Measurements from ENCODE around the gene FKBP7.

Gene FKBP7

DNA sequence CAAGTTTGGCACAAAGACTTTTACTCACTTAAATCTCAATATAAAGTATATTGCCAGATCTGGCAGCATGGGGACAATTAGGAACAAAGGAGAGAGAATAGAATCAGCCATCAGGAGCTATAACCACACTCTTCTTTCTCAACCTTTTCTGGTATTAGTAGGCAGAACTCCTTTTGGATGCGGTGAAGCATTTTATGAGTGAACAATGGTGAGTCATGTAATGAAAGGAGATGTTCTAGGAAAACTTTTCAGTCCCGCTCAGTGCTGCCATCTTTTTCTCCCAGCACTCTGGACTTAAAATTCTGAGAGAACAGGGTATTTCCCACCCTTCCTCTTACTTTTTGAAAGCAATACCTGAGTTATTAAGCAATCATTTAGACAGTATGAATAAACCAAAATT is 34.1 kb upstream of the FKBP7 start:
- Histone ChIP-seq H3K9ac (ENCODE audit: low read length) (no peak overlapping the region), H3K4me1 (ENCODE audit: control insufficient read depth, low read depth, low read length) (no peaks in the 10 kb centered on the region), H3K9me3 (ENCODE audit: control insufficient read depth, low read depth, low read length) (no peaks in the 10 kb centered on the region), H3K4me3 (ENCODE audit: low read length) (no peak overlapping the region), H3K36me3 (ENCODE audit: control insufficient read depth, low read depth, low read length) (no peaks in the 10 kb centered on the region), H3K27me3 (ENCODE audit: control insufficient read depth, insufficient read depth, low read length) (no peaks in the 10 kb centered on the region), H3K27ac (ENCODE audit: low read length) (no peak overlapping the region)

DNA sequence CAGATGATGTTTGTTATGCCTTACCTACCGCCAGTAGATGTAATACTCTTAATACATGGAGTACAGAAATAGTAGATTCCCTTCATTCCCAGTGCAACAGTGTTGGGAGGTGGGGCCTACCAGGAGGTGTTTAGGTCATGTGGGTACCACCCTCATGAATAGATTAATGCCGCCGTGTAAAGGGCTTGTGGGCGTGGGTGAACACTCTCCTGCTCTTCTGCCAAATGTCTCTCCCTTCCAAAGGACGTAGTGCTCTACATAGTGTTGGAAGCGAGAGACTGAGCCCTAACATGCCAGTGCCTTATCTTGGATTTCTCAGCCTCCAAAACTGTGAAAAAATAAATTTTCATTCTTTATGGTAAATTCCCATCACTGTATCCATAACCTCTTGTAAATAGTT is 32.0 kb upstream of the FKBP7 start:
- H3K4me3 ChIP-seq (ENCODE audit: low read length): no peak overlapping the region
- H3K9me3 ChIP-seq (ENCODE audit: control insufficient read depth, low read depth, low read length): no peaks in the 10 kb centered on the region
- H3K27me3 ChIP-seq (ENCODE audit: control insufficient read depth, insufficient read depth, low read length): no peaks in the 10 kb centered on the region
- H3K9ac ChIP-seq (ENCODE audit: low read length): no peak overlapping the region
- H3K36me3 ChIP-seq (ENCODE audit: control insufficient read depth, low read depth, low read length): no peaks in the 10 kb centered on the region
- H3K4me1 ChIP-seq (ENCODE audit: control insufficient read depth, low read depth, low read length): peaks cover 12% of the 10 kb centered on the region
- H3K27ac ChIP-seq (ENCODE audit: low read length): no peak overlapping the region

DNA sequence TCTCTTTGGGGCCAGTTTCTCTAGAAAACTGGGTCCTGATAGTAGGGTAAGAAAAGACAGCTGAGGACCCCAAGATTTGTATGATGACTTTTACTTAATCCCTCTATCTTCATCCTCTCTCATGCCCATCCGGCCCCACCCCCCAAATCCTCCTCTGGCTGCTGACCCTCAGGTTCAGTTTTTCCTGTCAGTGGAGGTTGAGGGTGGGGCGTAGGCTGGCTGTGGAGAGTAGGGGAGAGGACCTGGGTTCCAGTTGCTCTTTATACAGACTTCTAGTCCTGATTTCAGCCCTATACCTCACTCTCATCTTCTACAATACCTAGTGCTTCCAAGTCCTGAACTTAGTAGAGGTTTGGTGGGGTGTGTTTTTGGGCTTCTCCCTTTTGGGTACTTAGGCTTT is 30.2 kb upstream of the FKBP7 start:
- H3K4me1 ChIP-seq (ENCODE audit: control insufficient read depth, low read depth, low read length): peaks cover 12% of the 10 kb centered on the region
- H3K9me3 ChIP-seq (ENCODE audit: control insufficient read depth, low read depth, low read length): no peaks in the 10 kb centered on the region
- no peaks in the 10 kb centered on the region for H3K27me3 ChIP-seq (ENCODE audit: control insufficient read depth, insufficient read depth, low read length)
- H3K36me3 ChIP-seq (ENCODE audit: control insufficient read depth, low read depth, low read length): peaks cover 9% of the 10 kb centered on the region
- H3K4me3 ChIP-seq (ENCODE audit: low read length): no peak overlapping the region
- H3K27ac ChIP-seq (ENCODE audit: low read length): no peak overlapping the region
- H3K9ac ChIP-seq (ENCODE audit: low read length): no peak overlapping the region

DNA sequence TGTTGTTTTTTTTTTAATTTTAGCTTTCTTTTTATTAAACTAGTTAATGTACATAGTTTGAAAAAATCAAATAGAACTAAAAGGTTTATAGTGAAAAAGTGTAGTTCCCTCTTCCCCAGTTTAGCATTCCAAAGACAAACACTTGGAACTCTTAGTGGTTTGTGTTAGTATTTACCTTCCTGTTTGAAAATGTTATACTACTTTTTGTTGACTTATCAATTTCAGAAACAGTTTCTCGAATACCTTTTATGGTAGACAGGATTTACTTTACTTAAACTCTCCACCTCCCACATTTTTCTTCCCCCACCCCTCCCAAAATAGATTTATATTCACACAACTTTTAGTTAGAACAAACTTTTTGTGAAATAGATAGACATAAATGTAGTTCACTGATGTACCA is 28.5 kb upstream of the FKBP7 start:
- Histone ChIP-seq H3K27me3 (ENCODE audit: control insufficient read depth, insufficient read depth, low read length) (no peaks in the 10 kb centered on the region), H3K36me3 (ENCODE audit: control insufficient read depth, low read depth, low read length) (peaks cover 16% of the 10 kb centered on the region), H3K4me1 (ENCODE audit: control insufficient read depth, low read depth, low read length) (peaks cover 12% of the 10 kb centered on the region), H3K9ac (ENCODE audit: low read length) (no peak overlapping the region), H3K9me3 (ENCODE audit: control insufficient read depth, low read depth, low read length) (no peaks in the 10 kb centered on the region), H3K27ac (ENCODE audit: low read length) (no peak overlapping the region), H3K4me3 (ENCODE audit: low read length) (no peak overlapping the region)

DNA sequence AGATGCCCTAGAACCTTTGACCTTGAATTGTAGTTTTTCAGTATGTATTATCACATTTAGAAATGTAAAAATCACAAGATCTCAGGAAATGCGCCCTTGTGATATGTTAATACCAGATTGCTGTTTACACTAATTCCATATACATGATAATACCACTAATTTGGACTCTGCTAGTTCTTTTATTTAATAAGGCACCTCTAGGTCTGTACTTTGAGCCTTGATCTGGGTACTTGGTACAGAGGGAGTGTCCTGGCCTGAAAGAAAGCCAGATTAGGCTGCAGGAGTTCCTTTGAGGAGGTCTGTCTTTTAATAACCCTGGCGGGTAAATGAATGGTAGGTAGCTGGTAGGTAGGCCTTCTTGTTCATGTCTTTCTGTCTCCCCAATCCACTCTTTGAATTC is 28.1 kb upstream of the FKBP7 start:
- Histone ChIP-seq H3K27me3 (ENCODE audit: control insufficient read depth, insufficient read depth, low read length) (no peaks in the 10 kb centered on the region), H3K9me3 (ENCODE audit: control insufficient read depth, low read depth, low read length) (no peaks in the 10 kb centered on the region), H3K4me1 (ENCODE audit: control insufficient read depth, low read depth, low read length) (peaks cover 12% of the 10 kb centered on the region), H3K36me3 (ENCODE audit: control insufficient read depth, low read depth, low read length) (peaks cover 20% of the 10 kb centered on the region), H3K9ac (ENCODE audit: low read length) (no peak overlapping the region), H3K4me3 (ENCODE audit: low read length) (no peak overlapping the region), H3K27ac (ENCODE audit: low read length) (no peak overlapping the region)

DNA sequence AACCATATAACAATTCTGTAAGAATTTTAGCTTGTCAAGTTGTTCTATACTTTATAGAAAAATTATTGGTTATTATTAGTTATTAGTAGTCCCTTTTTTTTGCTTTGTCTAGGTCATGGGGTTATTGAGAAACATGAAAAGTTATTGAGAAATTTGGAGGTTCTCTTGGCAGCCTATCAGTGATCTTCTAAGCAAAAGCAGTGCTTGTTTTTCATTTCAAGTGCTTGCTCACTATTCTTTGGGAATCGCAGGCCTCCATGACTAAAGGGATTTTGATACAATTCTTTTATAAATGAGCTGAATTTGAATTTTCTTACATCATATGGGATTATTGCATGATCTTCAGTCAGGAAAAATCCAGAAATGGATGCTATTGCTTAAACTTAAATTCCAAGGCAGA is 27.7 kb upstream of the FKBP7 start:
- H3K36me3 ChIP-seq (ENCODE audit: control insufficient read depth, low read depth, low read length): peaks cover 25% of the 10 kb centered on the region
- H3K27ac ChIP-seq (ENCODE audit: low read length): no peak overlapping the region
- H3K27me3 ChIP-seq (ENCODE audit: control insufficient read depth, insufficient read depth, low read length): no peaks in the 10 kb centered on the region
- H3K4me3 ChIP-seq (ENCODE audit: low read length): no peak overlapping the region
- H3K9me3 ChIP-seq (ENCODE audit: control insufficient read depth, low read depth, low read length): no peaks in the 10 kb centered on the region
- H3K9ac ChIP-seq (ENCODE audit: low read length): no peak overlapping the region
- H3K4me1 ChIP-seq (ENCODE audit: control insufficient read depth, low read depth, low read length): peaks cover 12% of the 10 kb centered on the region

DNA sequence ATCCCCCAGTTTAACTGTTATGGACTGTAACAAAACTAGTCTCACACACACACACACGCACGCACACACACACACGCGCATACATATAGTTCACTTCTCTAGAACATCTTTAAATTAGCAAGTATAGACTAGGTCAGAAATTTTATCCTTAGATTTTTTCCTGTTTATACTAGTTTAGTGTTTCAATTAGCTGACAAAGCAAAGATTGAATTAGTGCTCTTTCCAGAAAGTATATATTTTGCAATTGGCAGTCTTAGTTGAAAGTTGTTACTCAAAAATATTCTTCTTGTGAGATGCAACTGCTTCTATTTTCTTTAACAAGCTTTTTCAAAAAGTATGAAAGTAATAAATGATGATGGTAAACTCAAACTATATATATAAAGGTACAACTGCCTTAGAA is 24.4 kb upstream of the FKBP7 start:
- Histone ChIP-seq H3K9me3 (ENCODE audit: control insufficient read depth, low read depth, low read length) (no peaks in the 10 kb centered on the region), H3K27me3 (ENCODE audit: control insufficient read depth, insufficient read depth, low read length) (no peaks in the 10 kb centered on the region), H3K9ac (ENCODE audit: low read length) (no peak overlapping the region), H3K27ac (ENCODE audit: low read length) (no peak overlapping the region), H3K4me1 (ENCODE audit: control insufficient read depth, low read depth, low read length) (peaks cover 12% of the 10 kb centered on the region), H3K36me3 (ENCODE audit: control insufficient read depth, low read depth, low read length) (peaks cover 44% of the 10 kb centered on the region), H3K4me3 (ENCODE audit: low read length) (no peak overlapping the region)

DNA sequence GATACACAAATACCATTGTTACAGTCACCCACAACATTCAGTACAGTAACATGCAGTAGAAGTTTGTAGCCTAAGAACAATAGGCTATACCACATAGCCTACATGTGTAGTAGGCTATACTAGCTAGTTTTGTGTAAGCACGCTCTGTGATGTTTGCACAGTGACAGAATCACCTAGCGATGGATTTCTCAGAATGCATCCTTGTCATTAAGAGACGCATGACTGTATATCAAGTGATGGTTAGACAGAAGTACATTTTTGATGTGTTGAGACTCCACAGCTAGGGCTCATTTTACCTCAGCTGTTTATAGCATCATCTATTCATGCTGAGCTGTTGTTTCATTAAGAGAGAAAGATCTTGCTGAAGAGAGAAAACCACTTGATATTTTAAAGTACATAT is 21.2 kb upstream of the FKBP7 start:
- Histone ChIP-seq H3K27me3 (ENCODE audit: control insufficient read depth, insufficient read depth, low read length) (no peaks in the 10 kb centered on the region), H3K9me3 (ENCODE audit: control insufficient read depth, low read depth, low read length) (no peaks in the 10 kb centered on the region), H3K9ac (ENCODE audit: low read length) (no peak overlapping the region), H3K27ac (ENCODE audit: low read length) (no peak overlapping the region), H3K36me3 (ENCODE audit: control insufficient read depth, low read depth, low read length) (peaks cover 49% of the 10 kb centered on the region), H3K4me1 (ENCODE audit: control insufficient read depth, low read depth, low read length) (no peaks in the 10 kb centered on the region), H3K4me3 (ENCODE audit: low read length) (no peak overlapping the region)

DNA sequence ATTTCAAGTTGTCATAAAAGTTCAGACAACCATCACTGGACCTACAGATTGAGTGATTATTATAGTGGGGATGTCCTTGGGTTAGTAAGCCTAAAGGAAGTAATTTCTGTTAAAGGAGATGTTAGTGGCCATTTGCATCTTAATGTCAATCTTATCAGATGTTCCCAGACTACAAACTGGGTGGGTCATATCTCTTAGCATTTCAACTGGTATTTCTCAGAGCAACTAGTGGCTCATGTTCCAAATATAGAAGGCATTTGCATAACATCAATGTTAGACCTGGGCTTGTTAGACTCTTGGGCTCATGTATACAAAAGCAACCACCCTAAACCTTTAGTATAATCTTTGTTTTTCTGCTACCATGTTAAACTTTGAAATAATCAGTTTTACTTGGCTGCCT is 19.7 kb upstream of the FKBP7 start:
- no peak overlapping the region for H3K9ac ChIP-seq (ENCODE audit: low read length)
- H3K27ac ChIP-seq (ENCODE audit: low read length): no peak overlapping the region
- no peaks in the 10 kb centered on the region for H3K9me3 ChIP-seq (ENCODE audit: control insufficient read depth, low read depth, low read length)
- H3K36me3 ChIP-seq (ENCODE audit: control insufficient read depth, low read depth, low read length): peaks cover 51% of the 10 kb centered on the region
- H3K27me3 ChIP-seq (ENCODE audit: control insufficient read depth, insufficient read depth, low read length): no peaks in the 10 kb centered on the region
- H3K4me1 ChIP-seq (ENCODE audit: control insufficient read depth, low read depth, low read length): no peaks in the 10 kb centered on the region
- no peak overlapping the region for H3K4me3 ChIP-seq (ENCODE audit: low read length)

DNA sequence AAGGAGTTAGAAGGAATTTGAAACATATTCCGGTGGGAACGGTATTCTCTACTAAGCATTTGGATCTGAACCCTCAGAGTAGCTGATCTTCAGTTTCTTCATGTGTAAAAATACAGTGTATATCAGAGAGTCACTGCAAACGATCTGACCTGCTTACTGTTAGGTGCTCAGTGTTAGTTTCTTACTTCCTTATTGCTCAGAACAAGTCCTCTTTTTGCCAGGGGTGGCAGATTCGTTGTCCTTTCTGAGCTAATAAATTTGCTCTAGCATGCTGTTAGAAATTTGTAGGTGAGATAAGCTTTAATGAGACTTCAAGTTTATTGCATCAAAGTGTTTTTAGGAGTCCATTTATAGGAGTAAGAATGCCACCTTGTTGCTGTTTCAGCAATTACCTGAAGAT is 17.6 kb upstream of the FKBP7 start:
- H3K36me3 ChIP-seq (ENCODE audit: control insufficient read depth, low read depth, low read length): peaks cover 43% of the 10 kb centered on the region
- H3K27me3 ChIP-seq (ENCODE audit: control insufficient read depth, insufficient read depth, low read length): no peaks in the 10 kb centered on the region
- H3K9me3 ChIP-seq (ENCODE audit: control insufficient read depth, low read depth, low read length): no peaks in the 10 kb centered on the region
- no peak overlapping the region for H3K27ac ChIP-seq (ENCODE audit: low read length)
- no peak overlapping the region for H3K9ac ChIP-seq (ENCODE audit: low read length)
- H3K4me1 ChIP-seq (ENCODE audit: control insufficient read depth, low read depth, low read length): no peaks in the 10 kb centered on the region
- no peak overlapping the region for H3K4me3 ChIP-seq (ENCODE audit: low read length)

DNA sequence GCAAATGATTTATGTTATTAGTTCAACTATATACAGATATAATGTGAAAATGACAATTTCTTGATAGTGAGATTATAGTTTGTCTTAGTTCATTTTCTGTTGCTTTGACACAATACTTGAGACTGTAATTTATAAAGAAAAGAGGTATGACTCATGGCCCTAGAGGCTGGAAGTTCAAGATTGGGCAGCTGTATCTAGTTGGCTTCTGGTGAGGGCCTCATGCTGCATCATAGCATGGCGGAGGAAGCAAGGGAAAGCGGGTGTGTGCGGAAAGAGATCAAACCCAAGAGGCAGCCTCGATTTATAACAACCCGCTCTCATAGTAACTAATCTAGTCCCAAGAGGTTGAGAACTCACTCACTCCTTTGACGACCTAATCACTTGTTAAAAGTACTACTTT is 13.2 kb upstream of the FKBP7 start:
- H3K9me3 ChIP-seq (ENCODE audit: control insufficient read depth, low read depth, low read length): no peaks in the 10 kb centered on the region
- no peak overlapping the region for H3K27ac ChIP-seq (ENCODE audit: low read length)
- no peak overlapping the region for H3K9ac ChIP-seq (ENCODE audit: low read length)
- no peaks in the 10 kb centered on the region for H3K4me1 ChIP-seq (ENCODE audit: control insufficient read depth, low read depth, low read length)
- H3K27me3 ChIP-seq (ENCODE audit: control insufficient read depth, insufficient read depth, low read length): no peaks in the 10 kb centered on the region
- H3K4me3 ChIP-seq (ENCODE audit: low read length): no peak overlapping the region
- H3K36me3 ChIP-seq (ENCODE audit: control insufficient read depth, low read depth, low read length): peaks cover 24% of the 10 kb centered on the region

DNA sequence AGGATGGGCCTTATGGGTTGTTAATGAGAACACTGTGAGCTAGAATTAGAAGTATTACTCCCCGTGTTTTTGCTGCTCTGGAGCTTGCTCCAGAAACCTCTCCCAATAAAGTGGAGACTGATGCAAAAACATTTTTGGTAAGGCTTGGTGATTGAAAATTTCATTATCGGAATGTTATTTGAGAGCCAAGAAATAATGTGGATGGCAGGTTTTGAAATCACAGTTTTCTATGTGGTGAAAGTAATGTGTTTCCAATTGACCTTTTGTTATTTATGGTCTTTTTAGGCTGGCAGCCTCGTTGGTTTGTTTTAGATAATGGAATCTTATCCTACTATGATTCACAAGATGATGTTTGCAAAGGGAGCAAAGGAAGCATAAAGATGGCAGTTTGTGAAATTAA is 7.0 kb upstream of the FKBP7 start:
- Histone ChIP-seq H3K27ac (ENCODE audit: low read length) (no peak overlapping the region), H3K9me3 (ENCODE audit: control insufficient read depth, low read depth, low read length) (no peaks in the 10 kb centered on the region), H3K27me3 (ENCODE audit: control insufficient read depth, insufficient read depth, low read length) (peaks cover 9% of the 10 kb centered on the region), H3K4me3 (ENCODE audit: low read length) (no peak overlapping the region), H3K36me3 (ENCODE audit: control insufficient read depth, low read depth, low read length) (no peaks in the 10 kb centered on the region), H3K9ac (ENCODE audit: low read length) (no peak overlapping the region), H3K4me1 (ENCODE audit: control insufficient read depth, low read depth, low read length) (peaks cover 12% of the 10 kb centered on the region)

Measured in iPS-18a (cell line).